Lung (tissue), 12 donors: ENCODE results near the gene CHD6. TPM values are rescaled to one million over a fixed set of nuclear protein-coding genes. Genes with fewer than 3 reads are reported as not detected.

Experiments
- ATAC-seq: fragments of 200-7000 bp; cut with Tn5 transposase; one replicate; pipeline ENCODE4 v1.9.1; 2020; ENCODE audit warnings: moderate number of reproducible peaks; ENCODE audit not compliant: insufficient read depth, low FRiP score
- DNase-seq, 3 donors: peaks; one replicate each; pipeline ENCODE4 v3.0.0-alpha.2; 2013 to 2017
- H3K27ac ChIP-seq, 2 donors: one replicate each; pipeline ENCODE4 v1.5.1; 2013; ENCODE audit warnings: mild to moderate bottlenecking in 2 of 2, moderate library complexity in 2 of 2, control low read depth in 1 of 2, inconsistent platforms in 1 of 2, low read depth in 1 of 2, low read length in 1 of 2
- H3K27me3 ChIP-seq, 3 donors: one replicate each; pipeline ENCODE4 v1.5.1; 2013; ENCODE audit warnings: low read length in 2 of 3; ENCODE audit not compliant: control insufficient read depth in 3 of 3, insufficient read depth in 3 of 3
- H3K36me3 ChIP-seq, 4 donors: one replicate each; pipeline ENCODE4 v1.5.1; 2013; ENCODE audit warnings: low read length in 4 of 4, mild to moderate bottlenecking in 1 of 4, moderate library complexity in 1 of 4; ENCODE audit not compliant: control insufficient read depth in 4 of 4, insufficient read depth in 4 of 4
- H3K4me1 ChIP-seq, 5 donors: one replicate each; pipeline ENCODE4 v1.5.1; 2013; ENCODE audit warnings: low read length in 5 of 5, mild to moderate bottlenecking in 2 of 5, moderate library complexity in 1 of 5; ENCODE audit not compliant: control insufficient read depth in 5 of 5, insufficient read depth in 5 of 5
- H3K4me3 ChIP-seq: one replicate; pipeline ENCODE4 v1.5.1; 2013; ENCODE audit warnings: mild to moderate bottlenecking, control low read depth, moderate library complexity
- H3K9ac ChIP-seq, 2 donors: one replicate each; pipeline ENCODE4 v1.5.1; 2013; ENCODE audit warnings: low read length in 2 of 2, control low read depth in 1 of 2; ENCODE audit not compliant: insufficient read depth in 1 of 2
- H3K9me3 ChIP-seq, 4 donors: one replicate each; pipeline ENCODE4 v1.5.1; 2013; ENCODE audit warnings: low read length in 3 of 4, mild to moderate bottlenecking in 1 of 4, moderate library complexity in 1 of 4; ENCODE audit not compliant: control insufficient read depth in 4 of 4, insufficient read depth in 3 of 4
- WGBS, 2 donors: extraction: QIAGEN DNeasy Blood & Tissue Kit; methylation state at CpG; one replicate each; pipeline ENCODE4 v1.1.7; 2013; 5-methylcytosine and 5-hydroxymethylcytosine counted together
- polyA plus RNA-seq, 2 donors: library from polyadenylated mRNA; stranded (reverse); fragments of 200-250 nt; gene quantifications; one replicate each; pipeline ENCODE4 v1.2.1, GENCODE V29; 2013
- total RNA-seq, 2 donors: library from RNA; depleted of rRNA in 1 of 2; stranded (reverse); fragments of >200 nt in 1 of 2; gene quantifications; one replicate each; pipeline ENCODE4 v1.2.1, GENCODE V29; 2014 to 2021
- TF ChIP-seq, protein P1 (sequence below): IDR thresholded peaks from 2 replicates; pipeline ENCODE4 v1.5.1; 2012; ENCODE audit warnings: mild to moderate bottlenecking; ENCODE audit errors: control extremely low read depth, extremely low read depth
- donor health status: control.
- donor health status: control.
- donor health status: Bipolar disorder and iron deficiency.
- donor health status: healthy.
- donor health status: DM: yes; HTN: yes; CAD: no.

The CHD6 gene
- total and polyA plus RNA-seq, 4 donors, result 5.0 to 95.3 (median 21.0) TPM

DNA sequence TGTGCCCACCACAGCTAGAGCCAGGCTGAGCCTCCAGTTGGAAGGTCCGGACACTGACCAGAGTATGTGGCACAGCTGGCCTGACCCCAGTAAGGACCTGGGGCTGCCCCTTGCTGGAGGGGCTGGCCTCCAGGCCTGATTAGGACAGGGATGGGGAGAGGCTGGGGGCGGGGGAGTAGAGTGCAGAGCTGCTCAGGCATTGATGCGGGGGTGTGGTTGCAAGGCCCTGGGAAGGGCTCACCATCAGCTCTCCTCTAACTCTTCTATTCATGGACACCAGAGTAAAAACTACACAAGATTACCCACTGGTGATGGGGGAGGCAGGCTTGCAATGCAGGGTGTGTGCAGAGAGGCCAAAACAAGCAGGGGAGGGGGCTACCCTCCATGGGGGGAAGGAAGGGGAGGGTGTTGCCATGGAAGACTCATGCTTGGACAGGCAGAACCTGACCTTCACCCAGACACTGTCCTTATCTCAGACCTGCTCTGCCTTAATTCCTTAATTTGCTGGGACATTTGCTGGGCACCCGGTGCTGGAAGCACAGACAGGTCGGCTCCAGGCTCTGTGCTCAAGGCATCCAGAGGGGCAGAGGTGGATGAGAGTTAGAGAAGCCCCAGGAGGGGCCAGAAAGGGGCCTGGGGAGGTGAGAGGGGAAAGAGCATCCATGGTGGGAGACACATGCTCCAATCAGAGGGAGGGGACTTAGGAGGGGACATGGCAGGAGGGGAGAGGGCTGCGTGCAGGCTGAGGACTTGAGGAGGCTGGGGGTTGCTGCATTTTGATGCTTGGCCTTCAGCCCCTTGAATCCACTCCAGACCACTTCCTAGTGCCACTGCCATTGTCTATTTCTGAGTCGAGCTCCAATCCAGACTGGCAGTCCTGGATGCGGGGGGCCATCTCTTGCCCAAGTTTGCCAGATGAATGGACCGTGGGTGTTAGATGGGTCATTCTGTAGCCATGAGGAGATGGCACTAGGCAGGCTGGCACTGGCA, 244.0 kb downstream of the CHD6 start:
- Histone ChIP-seq H3K27ac (no peak overlapping the region), H3K27me3 (peaks cover 0 to 5% (median 0%) of the 10 kb centered on the region in 3 donors), H3K36me3 (no peaks in the 10 kb centered on the region), H3K4me3 (no peak overlapping the region), H3K9ac (no peak overlapping the region), H3K4me1 (no peaks in the 10 kb centered on the region), H3K9me3 (peaks cover 0 to 21% (median 2%) of the 10 kb centered on the region in 4 donors)
- 83 to 84% methylated on average over 9 of the region's 9 CpGs for WGBS, 2 donors
- no peak for ATAC-seq
- DNase-seq, result no peak
- TF ChIP-seq, protein P1, sequence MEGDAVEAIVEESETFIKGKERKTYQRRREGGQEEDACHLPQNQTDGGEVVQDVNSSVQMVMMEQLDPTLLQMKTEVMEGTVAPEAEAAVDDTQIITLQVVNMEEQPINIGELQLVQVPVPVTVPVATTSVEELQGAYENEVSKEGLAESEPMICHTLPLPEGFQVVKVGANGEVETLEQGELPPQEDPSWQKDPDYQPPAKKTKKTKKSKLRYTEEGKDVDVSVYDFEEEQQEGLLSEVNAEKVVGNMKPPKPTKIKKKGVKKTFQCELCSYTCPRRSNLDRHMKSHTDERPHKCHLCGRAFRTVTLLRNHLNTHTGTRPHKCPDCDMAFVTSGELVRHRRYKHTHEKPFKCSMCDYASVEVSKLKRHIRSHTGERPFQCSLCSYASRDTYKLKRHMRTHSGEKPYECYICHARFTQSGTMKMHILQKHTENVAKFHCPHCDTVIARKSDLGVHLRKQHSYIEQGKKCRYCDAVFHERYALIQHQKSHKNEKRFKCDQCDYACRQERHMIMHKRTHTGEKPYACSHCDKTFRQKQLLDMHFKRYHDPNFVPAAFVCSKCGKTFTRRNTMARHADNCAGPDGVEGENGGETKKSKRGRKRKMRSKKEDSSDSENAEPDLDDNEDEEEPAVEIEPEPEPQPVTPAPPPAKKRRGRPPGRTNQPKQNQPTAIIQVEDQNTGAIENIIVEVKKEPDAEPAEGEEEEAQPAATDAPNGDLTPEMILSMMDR, result no peak

GRCh38 chr20:41373251-41373783, 244.9 kb downstream of the CHD6 start:
- Histone ChIP-seq H3K4me3 (no peak overlapping the region), H3K36me3 (no peaks in the 10 kb centered on the region), H3K9me3 (peaks cover 0 to 21% (median 2%) of the 10 kb centered on the region in 4 donors), H3K9ac (no peak overlapping the region), H3K27me3 (peaks cover 0 to 8% (median 0%) of the 10 kb centered on the region in 3 donors), H3K27ac (no peak overlapping the region), H3K4me1 (no peaks in the 10 kb centered on the region)
- WGBS, 2 donors, result 81 to 86% methylated on average over 11 of the region's 11 CpGs
- TF ChIP-seq, protein P1, result no peak
- no peak for ATAC-seq
- no peak for DNase-seq

DNA sequence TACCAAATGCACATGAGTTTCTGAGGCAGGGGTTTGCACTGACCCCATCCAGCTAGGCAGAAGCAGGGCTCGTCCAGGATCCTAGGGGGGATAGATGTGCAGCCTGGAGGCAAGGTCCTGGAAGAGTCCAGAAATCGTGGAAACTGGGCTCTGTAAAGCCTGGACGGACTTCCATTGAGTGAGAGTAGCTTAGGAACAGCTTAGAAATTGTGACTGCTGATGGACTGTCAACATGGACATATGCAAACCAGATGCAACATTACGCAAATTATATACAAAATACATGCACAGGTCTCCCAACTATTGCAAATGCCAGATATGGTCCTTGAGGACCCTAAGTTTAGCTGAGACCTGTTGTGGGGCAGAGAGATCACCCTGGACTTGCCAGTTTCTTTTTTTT, 246.8 kb downstream of the CHD6 start:
- ATAC-seq, result no peak
- peaks cover 3 to 13% (median 12%) of the 10 kb centered on the region in 3 donors for H3K27me3 ChIP-seq

More for the DNA sequence above, 246.8 kb downstream of the CHD6 start:
- 86 to 89% methylated on average over 4 of the region's 4 CpGs for WGBS, 2 donors
- TF ChIP-seq, protein P1, result no peak
- Histone ChIP-seq H3K4me1 (no peaks in the 10 kb centered on the region), H3K36me3 (no peaks in the 10 kb centered on the region), H3K9ac (no peak overlapping the region), H3K27ac (no peak overlapping the region), H3K9me3 (peaks cover 0 to 21% (median 2%) of the 10 kb centered on the region in 4 donors), H3K4me3 (no peak overlapping the region)
- DNase-seq, result no peak
